Inferior parietal cortex (tissue), 1 donor: ENCODE results near the gene C12orf56.
"Not testable (repeated sequence)": the region's sequence is repeated elsewhere in the genome, so short reads cannot be mapped to it uniquely, and the experiment has no call there.

ENCODE experiments used
- DNase-seq: peaks from one replicate; pipeline ENCODE4 v3.0.0-alpha.2; 2016; ENCODE audit errors: extremely low spot score

The C12orf56 gene

DNA sequence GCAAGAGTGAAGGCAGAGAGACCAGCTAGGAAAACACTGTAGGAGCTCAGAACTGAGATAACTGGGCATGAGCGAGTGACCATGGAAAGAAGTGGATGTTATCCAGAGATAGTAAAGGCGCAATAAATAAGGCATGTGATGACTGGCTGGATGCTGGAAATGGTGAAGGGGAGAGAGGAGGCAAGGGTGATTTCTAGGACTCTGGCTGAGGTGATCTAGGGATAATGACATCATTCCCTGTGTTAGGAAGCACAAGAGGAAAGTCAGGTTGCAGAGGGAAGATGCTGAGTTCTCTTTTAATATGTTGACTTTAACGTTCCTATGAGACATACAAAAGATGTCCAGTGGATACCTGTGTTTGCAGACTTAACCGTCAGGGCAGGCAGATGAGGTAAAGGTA is 78.7 kb downstream of the C12orf56 start:
- DNase-seq: no peak

DNA sequence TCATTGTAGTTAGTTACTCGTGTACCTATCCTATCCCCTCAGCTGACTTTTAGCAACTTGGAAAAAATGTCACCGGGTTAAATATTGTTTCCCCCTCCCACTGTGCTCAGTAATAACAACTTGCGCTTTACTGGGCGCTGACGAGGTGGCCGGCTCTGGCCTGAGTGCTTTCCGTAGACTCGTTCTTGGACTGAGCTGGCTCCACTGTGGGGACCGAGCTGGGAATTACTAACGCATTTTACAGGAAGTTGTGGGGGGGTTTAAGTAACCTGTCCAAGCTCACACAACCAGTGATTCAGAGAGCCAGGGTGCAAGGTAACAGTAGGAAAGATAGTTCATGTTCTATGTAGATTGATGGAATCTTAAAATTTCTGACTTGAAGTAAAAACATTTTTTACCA is 86.0 kb downstream of the C12orf56 start:
- no peak for DNase-seq

DNA sequence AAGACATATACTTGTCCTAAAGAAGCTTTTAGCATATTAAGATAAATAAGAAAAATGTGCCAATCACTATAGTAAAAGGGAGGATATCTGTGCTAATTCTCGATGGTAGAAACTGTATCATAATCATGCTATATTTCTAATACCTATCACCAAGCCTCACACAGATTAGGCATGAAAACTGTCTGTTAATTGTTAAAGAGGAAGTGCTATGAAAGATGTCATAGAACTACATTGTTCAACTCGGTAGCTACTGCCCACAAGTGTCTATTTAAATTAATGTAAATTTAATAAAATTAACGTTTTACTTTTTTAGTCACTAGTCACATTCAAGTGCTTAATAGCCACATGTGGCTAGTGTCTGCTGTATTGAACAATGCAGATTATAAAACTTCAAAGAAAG is 90.9 kb downstream of the C12orf56 start:
- no peak for DNase-seq

- DNase-seq: no peak
These were observed 94.3 kb downstream of the C12orf56 start for GRCh38 chr12:64296301-64296700.

DNA sequence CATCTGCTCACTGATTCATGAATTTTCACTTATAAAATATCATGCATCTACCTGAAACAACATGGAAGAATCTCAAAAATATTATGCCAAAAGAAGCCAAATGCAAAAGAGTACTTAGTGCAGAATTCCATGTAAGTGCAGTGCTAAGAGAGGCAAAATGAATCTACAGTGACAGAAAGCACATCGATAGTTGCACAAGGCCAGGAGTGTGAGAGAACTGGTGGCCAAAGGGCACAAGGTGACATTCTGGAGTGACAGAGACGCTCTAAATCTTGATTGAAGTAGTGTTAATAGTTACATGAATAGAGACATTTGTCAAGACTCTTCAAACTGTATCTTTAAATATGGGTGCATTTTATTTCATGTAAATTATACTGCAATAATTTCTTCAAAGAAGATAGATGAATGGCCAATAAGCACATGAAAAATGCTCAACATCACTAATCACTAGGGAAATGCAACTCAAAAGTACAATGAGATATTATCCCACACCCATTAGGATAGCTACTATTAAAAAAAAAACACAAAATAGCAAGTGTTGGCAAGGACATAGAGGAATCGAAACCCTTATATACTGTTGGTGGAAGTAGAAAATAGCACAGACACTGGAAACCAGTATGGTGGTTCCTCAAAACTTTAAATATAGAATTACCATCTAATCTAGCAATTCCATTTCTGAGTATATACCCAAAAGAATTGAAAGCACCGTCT is 96.7 kb downstream of the C12orf56 start:
- DNase-seq: no peak

- DNase-seq: not testable (repeated sequence)
These were observed 97.4 kb downstream of the C12orf56 start for GRCh38 chr12:64293174-64293573.

- DNase-seq: no peak
These were observed 104.0 kb downstream of the C12orf56 start for GRCh38 chr12:64286521-64286920.

DNA sequence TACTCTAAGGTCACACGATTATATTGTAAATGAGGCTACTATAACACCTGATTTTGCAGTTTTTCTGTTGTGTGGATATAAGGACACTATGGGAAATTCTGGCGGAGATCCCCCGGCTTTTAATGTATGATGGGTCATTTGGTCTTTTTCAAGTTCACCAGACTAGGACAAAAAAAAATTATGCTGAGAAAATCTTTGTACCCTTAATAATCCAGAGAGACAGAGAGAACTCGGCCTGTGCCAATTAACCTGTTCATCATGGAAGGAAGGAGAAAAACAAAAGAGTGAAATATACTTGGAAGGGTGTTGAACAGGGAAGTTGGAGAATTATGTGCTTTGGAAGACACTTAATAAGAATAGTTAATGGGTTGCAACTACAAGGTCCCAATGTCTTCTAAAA is 106.3 kb downstream of the C12orf56 start:
- DNase-seq: no peak

- DNase-seq: no peak
These were observed 112.1 kb downstream of the C12orf56 start for GRCh38 chr12:64278421-64278820.

DNA sequence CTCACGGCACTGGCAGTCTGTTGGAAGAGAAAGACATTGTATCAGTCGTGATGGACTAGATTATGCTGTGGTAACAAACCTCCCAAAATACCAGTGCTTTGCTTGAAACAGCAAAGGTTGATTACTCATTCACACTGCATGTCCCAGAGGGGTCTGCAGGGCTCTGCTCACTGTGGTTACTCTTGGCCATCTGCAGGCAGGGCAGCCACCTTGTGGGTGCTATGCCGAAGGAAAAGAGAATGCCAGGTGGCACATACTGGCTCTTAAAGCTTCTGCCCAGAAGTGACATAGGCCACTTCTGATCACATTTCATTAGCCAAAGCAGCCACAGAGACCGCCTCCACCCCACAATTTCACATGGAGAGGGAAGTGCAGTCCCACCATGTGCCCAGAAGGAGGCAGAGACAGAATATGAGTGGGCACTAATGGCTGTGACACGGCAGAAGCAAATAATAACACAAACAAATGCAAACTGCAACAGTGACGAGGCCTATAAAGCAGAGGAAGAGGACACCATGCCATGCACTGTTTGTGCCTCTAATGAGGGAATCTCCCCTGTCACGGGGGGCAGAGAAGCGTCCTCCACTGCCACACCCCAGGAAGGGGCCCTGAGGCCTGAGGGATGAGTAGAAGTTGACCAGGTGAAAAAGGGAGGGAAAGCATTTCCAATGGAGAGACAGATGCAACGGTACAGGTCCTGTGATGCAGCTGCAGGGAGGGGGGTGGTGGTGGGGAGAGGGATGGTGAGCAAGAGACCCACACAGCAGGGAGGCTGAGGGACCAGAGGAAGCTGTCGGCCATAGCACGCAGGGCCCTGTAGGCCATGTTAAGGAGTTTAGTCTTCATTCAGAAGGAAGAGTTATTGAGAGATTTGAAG is 116.8 kb downstream of the C12orf56 start:
- DNase-seq: no peak

DNA sequence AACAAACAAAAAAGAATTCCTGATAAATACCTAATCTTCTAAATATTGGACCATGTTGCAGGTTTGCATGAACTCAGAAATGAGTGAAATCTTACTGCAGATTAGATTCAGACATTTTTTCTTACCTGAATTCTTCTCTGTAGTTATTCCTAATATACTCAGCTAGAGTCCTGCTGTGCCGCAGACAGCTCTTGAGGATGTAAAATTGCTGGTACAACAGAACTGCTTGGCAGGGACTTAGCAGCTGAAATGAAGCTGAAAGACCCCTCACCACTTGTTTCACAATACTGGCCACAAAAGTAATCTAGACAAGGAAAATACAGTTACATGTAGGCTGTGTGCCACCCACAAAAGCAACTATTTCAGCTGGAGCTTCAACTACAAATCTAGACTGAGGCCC is 120.1 kb downstream of the C12orf56 start:
- no peak for DNase-seq

DNA sequence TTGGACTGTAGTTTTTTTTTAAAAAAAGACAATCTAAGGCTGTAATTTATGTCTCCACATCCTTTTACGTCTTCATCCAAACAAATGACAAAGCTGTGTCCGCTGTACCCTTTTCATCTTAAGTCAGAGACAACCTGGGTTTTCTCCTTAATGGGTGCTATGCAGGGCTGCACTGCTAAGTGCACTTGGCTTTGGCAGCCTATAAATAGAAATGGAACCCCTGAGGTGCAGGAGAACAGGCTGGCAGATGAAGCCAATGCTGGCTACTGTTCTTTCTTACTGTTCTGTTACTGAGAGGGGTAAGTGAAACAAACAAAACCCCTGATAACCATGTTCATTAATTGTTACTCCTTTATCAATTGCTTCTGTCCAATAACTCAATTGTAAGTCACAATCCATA is 121.4 kb downstream of the C12orf56 start:
- DNase-seq: no peak

DNA sequence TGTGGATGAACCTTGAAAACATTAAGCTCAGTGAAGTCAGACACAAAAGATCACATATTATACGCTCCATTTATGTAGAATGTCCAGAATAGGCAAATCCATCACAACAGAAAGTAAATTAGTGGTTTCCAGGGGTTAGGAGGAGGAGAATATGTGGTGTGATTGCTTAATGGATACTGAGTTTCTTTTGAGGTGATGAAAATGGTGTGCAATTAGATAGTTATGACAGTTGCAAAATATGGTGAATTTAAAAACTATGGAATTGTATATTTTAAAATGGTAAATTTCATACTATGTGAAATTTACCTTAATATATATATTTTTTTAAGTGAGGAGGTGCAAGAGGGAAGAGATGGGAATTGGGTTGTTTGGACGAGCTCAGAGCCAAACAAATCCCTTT is 122.1 kb downstream of the C12orf56 start:
- no peak for DNase-seq

GRCh38 chr12:64265839-64266238 is 124.7 kb downstream of the C12orf56 start:
- DNase-seq: no peak

GRCh38 chr12:64261813-64262212 is 128.7 kb downstream of the C12orf56 start:
- DNase-seq: no peak

DNA sequence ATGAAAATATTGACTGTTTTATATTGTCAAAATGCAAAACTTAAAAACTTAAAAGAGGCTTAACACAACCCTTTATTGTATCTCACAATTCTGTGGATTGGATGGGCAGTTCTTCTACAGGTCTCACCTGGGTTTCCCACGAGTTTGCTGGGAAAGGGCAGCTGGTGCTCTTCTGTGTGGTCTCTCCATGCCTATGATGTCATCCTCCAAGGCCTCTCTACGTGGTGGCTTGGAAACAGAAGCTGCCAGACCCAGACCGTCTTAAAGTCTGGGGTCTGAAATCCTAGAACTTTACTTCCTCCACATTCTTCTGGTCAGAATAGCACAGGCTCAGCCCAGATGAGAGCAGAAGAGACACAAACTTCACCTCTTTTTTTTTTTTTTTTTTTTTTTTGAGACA is 132.0 kb downstream of the C12orf56 start:
- no peak for DNase-seq

DNA sequence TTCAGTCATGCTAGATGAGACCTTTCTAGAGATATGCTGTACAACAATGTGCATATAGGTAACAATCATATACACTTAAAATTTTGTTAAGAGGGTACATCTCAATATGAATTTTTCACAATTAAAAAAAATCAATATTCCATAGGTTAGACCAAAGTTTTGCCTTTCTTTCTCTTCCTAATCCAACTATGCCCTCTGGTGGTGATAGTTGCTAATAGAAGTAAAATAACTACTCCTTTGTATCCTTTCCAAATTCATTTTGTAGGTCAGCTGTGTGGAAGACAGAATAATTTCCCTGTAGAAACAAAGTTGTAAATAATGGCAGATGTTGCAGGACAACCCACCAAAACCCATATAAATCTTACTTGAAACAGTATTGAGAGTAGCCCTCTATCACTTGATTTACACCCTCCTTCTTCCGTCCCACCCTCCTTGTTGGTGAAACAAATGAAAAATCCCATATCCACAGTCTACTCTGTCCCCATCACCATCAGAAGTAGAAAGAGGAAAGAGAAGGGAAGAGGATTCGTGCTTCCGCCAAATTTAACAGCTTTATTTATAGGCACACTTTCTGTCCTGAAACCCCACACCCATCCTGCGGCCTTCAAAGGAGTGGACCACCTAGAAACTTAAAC is 134.3 kb downstream of the C12orf56 start:
- peak; percentile 94 for DNase-seq

DNA sequence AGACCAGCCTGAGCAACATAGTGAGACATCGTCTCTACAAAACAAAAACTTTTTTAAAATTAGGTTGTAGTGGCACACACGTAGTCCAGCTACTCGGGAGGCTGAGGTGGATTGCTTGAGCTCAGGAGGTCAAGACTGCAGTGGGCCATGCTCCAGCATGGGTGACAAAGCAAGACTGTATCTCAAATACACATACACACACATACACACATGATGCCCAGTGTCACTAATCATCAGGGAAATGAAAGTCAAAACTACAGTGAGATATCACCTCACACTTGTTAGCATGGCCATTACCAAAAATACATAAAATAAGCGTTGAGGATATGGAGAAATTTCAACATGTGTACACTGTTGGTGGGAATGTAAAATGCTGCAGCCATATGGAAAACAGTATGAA is 135.3 kb downstream of the C12orf56 start:
- DNase-seq: no peak

GRCh38 chr12:64253356-64253755 is 137.2 kb downstream of the C12orf56 start:
- no peak for DNase-seq

- no peak for DNase-seq
These were observed 137.9 kb downstream of the C12orf56 start for GRCh38 chr12:64252681-64253080.

- no peak for DNase-seq
These were observed 146.7 kb downstream of the C12orf56 start for GRCh38 chr12:64243809-64244208.

DNA sequence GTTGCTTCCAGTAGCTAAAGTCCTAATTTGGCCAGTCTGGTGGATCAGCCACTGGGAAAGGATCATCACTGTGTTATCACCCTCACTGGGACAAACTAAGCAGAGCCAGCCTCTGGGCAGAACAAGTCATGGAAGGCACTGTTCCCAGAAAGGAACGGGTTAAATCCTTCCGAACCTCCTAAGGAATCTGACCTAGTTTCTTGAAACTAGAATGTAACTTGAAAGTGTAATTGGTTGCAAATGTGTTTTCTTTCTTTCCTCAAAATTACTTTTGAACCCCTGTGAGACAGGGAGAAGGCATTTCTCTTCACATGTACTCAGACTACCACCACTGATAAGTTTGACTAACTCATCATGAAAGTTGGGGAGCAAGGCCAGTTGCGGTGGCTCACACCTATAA is 149.8 kb downstream of the C12orf56 start:
- no peak for DNase-seq

DNA sequence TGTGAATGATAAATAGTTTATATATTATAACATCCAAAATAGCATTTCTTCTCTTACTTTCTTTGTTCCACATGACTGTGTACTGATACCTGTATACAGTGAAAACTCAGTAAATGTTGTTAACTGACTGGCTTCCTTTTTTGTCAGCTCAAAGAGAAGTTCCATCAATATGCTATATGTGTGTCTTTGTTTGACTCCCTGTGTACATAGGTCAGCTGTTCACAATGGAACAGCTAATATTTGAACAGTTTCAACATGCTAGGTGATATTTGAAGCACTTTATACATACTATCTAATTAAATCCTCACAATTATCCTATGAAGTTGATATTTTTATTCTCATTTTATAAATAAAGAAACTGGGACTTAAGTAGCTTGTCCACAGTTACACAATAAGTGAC is 153.2 kb downstream of the C12orf56 start:
- DNase-seq: no peak
